Measurements from ENCODE around the gene SLC25A40. TPM values are rescaled to one million over a fixed set of nuclear protein-coding genes. Genes with fewer than 3 reads are reported as not detected.
"Not testable (repeated sequence)": the region's sequence is repeated elsewhere in the genome, so short reads cannot be mapped to it uniquely, and the experiment has no call there.

Gene SLC25A40
- total RNA-seq, 1 donor from 2014 or later: 32.2 TPM

- H3K27me3 ChIP-seq: no peaks in the 10 kb centered on the region
- H3K4me1 ChIP-seq: peaks cover 15% of the 10 kb centered on the region
- ATAC-seq (no peak), DNase-seq (no peak)
- TF ChIP-seq, protein P1, sequence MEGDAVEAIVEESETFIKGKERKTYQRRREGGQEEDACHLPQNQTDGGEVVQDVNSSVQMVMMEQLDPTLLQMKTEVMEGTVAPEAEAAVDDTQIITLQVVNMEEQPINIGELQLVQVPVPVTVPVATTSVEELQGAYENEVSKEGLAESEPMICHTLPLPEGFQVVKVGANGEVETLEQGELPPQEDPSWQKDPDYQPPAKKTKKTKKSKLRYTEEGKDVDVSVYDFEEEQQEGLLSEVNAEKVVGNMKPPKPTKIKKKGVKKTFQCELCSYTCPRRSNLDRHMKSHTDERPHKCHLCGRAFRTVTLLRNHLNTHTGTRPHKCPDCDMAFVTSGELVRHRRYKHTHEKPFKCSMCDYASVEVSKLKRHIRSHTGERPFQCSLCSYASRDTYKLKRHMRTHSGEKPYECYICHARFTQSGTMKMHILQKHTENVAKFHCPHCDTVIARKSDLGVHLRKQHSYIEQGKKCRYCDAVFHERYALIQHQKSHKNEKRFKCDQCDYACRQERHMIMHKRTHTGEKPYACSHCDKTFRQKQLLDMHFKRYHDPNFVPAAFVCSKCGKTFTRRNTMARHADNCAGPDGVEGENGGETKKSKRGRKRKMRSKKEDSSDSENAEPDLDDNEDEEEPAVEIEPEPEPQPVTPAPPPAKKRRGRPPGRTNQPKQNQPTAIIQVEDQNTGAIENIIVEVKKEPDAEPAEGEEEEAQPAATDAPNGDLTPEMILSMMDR (IDR thresholded peaks at IDR 0.05): no peak
- H3K9me3 ChIP-seq: no peaks in the 10 kb centered on the region
- no peaks in the 10 kb centered on the region for H3K36me3 ChIP-seq
- H3K4me3 ChIP-seq: no peak overlapping the region
- no peak overlapping the region for H3K27ac ChIP-seq
- intact Hi-C loops (cut with DNase I): no loop called here
Measured at GRCh38 chr7:87872346-87872745, 3.8 kb downstream of the SLC25A40 start.

GRCh38 chr7:87870471-87870870 is 5.7 kb downstream of the SLC25A40 start:
- DNase-seq (no peak), ATAC-seq (no peak)
- Histone ChIP-seq H3K9me3 (peaks cover 3% of the 10 kb centered on the region), H3K36me3 (no peaks in the 10 kb centered on the region), H3K27ac (no peak overlapping the region), H3K4me1 (peaks cover 14% of the 10 kb centered on the region), H3K27me3 (no peaks in the 10 kb centered on the region), H3K4me3 (no peak overlapping the region)
- intact Hi-C loops (cut with DNase I): no loop called here
- TF ChIP-seq, protein P1 (IDR thresholded peaks at IDR 0.05): no peak

DNA sequence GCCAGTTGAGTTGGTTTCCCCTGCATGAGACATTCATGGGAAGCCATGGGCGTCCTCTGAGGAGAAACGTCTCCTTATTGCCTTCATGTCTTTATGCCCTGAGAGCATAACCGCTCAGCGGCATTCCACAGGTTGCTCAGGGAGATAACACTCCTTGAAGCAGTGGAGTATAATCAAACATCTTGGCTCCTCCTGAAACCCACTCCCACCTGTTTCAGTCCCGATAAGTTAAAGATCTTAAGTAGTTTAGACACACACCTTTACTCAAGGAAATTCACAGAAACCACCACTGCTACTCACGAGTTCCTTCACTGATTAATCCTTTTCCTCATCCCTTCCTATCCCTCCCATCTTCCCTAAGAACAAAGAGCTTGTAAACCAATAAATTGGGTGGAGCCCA is 9.6 kb downstream of the SLC25A40 start:
- H3K4me3 ChIP-seq; H3K36me3 ChIP-seq; H3K27ac ChIP-seq; H3K9me3 ChIP-seq; H3K4me1 ChIP-seq; DNase-seq; H3K27me3 ChIP-seq; ATAC-seq; intact Hi-C loops (cut with DNase I): not testable (repeated sequence)

GRCh38 chr7:87866089-87866488 is 10.1 kb downstream of the SLC25A40 start:
- Histone ChIP-seq H3K36me3 (no peaks in the 10 kb centered on the region), H3K27ac (no peak overlapping the region), H3K9me3 (peaks cover 3% of the 10 kb centered on the region), H3K4me3 (no peak overlapping the region), H3K27me3 (no peaks in the 10 kb centered on the region), H3K4me1 (no peaks in the 10 kb centered on the region)
- ATAC-seq: no peak
- intact Hi-C loops (cut with DNase I): no loop called here
- DNase-seq: no peak
- TF ChIP-seq, protein P1 (IDR thresholded peaks at IDR 0.05): no peak

GRCh38 chr7:87858417-87859100 is 17.6 kb downstream of the SLC25A40 start:
- H3K27me3 ChIP-seq: no peaks in the 10 kb centered on the region
- TF ChIP-seq, protein P1 (IDR thresholded peaks at IDR 0.05): no peak
- no peak for ATAC-seq

GRCh38 chr7:87853237-87853864 is 22.8 kb downstream of the SLC25A40 start:
- intact Hi-C loops (cut with DNase I): no loop called here

More at GRCh38 chr7:87858417-87859100, 17.6 kb downstream of the SLC25A40 start:
- no peak overlapping the region for H3K4me3 ChIP-seq
- no peak overlapping the region for H3K27ac ChIP-seq
- intact Hi-C loops (cut with DNase I): no loop called here
- no peak for DNase-seq
- no peaks in the 10 kb centered on the region for H3K9me3 ChIP-seq
- H3K4me1 ChIP-seq: peaks cover 1% of the 10 kb centered on the region
- peaks cover 21% of the 10 kb centered on the region for H3K36me3 ChIP-seq

More at GRCh38 chr7:87853237-87853864, 22.8 kb downstream of the SLC25A40 start:
- peaks cover 35% of the 10 kb centered on the region for H3K36me3 ChIP-seq
- no peak overlapping the region for H3K4me3 ChIP-seq
- H3K4me1 ChIP-seq: peaks cover 6% of the 10 kb centered on the region
- no peaks in the 10 kb centered on the region for H3K9me3 ChIP-seq
- TF ChIP-seq, protein P1 (IDR thresholded peaks at IDR 0.05): no peak
- ATAC-seq (no peak), DNase-seq (no peak)
- H3K27me3 ChIP-seq: no peaks in the 10 kb centered on the region
- H3K27ac ChIP-seq: no peak overlapping the region
